Left renal cortex interstitium (tissue), 4 donors: ENCODE results near the gene HORMAD2. TPM values are rescaled to one million over a fixed set of nuclear protein-coding genes. Genes with fewer than 3 reads are reported as not detected.
"Not testable (repeated sequence)": the region's sequence is repeated elsewhere in the genome, so short reads cannot be mapped to it uniquely, and the experiment has no call there.

Experiments used
- DNase-seq, 4 donors: peaks; one replicate each; pipeline ENCODE4 v3.0.0-alpha.2; 2013; ENCODE audit warnings: low read depth in 4 of 4, low spot score in 2 of 4, missing footprints in 1 of 4
- polyA plus RNA-seq, 4 donors: library from polyadenylated mRNA; unstranded; fragments of 120-200 nt; gene quantifications; one replicate each; pipeline ENCODE4 v1.2.1, GENCODE V29; 2013; ENCODE audit not compliant: insufficient read length in 4 of 4

The HORMAD2 gene
- polyA plus RNA-seq, 4 donors: 0.08 TPM; not detected in 3

DNA sequence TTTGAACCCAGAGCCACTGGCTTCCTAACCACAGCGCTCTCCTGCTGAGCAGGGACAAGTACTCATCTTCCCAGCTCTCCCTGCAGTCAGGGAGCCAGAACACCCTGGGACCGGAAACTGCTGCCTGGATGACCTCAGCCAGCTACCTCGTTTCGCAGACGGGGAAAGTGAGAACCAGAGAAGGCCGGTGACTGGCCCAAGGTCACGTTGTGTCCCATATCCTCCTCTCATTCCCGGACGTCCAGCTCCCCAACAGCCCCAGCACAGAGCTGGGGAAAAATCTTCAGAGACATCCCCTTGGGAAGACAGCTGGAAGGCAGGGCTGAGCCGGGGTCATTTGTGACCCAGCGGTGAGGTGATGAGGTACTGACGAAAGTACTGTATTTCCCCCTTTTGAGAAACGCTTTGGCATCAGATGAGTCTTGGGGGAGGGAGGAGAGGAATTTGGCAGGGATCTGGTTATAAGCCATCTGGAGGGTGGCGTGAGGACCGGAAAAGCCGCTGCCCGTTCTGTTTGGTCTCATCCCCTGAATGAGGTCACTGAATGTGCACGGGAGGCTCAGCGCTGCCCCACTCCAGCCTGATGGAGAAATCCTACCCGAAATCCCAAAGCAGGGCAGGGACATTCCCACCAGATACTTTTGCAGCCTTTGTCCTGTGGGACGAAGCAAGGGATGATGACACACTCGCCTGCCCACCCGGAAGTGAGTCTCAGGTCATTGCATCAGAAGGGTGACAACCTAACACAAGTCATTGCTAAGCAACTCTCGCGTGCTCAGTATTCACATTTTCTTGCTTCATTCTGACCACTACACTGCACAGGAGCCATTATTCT is 125.2 kb downstream of the HORMAD2 start:
- no peak for DNase-seq

DNA sequence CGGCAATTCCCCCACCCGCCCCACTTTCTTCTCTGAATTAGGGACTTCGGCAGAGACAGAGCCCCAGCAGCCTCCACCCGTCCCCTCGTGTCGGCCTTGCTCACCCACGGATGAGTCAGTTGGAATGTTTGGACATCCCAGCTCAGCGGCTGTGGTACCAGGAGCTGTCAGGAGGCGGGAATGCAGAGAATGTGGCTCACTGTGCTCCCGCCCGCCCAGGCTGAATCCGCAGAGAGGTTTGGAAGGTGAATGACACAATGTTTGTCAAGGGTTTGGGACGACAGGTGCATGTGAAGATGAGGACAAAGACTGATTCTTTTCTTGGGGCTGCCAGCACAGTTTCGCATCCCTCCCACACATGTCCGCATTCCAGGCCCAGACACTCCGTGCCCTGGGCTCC is 126.7 kb downstream of the HORMAD2 start:
- DNase-seq: no peak

DNA sequence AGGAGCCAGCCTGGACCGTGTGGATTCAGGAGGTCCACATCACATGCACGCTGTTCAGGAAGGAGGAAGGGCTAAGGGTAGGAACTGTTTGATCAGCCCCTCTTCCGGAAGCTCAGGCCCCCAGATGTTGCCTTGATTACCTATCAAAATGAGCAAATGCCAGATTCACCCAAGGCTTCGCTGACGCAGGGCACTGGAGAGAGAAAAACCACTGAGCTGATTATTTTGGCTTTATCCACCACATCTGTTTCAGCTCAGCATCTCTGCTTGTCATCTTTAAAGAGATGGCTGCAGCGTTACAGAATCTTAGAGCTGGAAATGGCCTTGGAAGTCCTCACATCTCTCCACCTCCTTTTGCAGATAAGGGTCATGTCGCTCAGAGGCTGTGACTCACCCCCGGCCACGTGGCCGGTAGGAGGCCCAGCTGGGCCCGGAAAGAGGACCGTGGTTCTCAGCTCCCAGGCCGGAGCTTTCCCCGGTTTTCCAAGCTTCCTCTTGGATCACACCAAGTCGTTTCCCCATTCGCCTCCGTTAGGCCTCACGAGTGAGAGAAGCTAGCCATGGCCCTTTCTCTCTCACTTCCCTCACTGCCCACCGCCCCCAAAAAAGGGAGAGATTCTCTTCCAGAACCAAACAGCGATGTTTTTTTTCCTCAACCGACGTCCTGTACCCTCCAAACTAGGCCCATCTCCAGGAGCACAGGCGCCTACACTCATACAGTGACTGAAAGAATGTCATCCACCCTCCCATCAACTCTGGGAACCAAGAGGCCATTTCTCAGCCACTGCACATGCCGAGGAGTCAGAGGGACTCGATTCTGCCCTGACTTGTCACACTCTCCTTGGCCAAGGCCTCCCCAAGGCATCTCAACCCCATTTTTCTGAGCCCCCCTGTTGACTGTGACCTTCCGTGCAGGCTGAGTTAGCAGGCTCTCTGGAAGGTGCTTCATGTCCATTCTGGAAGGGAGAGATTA is 128.7 kb downstream of the HORMAD2 start:
- DNase-seq: no peak

DNA sequence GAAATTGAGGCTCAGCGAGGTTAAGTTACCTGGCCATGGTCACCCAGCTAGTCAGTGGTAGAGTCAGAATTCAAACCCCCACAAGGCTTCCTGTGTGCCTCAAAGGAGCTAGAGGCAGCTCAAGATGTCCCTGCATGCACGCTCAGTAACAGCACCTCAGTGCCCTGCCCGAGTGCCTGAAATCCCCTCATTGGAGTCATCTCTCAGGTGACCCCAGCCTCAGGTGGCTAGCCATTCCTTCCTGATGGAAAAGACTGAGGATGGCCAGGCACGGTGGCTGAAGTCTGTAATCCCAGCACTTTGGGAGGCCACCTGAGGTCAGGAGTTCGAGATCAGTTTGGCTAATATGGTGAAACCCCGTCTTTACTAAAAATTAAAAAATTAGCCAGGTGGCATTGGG is 129.4 kb downstream of the HORMAD2 start:
- no peak for DNase-seq

DNA sequence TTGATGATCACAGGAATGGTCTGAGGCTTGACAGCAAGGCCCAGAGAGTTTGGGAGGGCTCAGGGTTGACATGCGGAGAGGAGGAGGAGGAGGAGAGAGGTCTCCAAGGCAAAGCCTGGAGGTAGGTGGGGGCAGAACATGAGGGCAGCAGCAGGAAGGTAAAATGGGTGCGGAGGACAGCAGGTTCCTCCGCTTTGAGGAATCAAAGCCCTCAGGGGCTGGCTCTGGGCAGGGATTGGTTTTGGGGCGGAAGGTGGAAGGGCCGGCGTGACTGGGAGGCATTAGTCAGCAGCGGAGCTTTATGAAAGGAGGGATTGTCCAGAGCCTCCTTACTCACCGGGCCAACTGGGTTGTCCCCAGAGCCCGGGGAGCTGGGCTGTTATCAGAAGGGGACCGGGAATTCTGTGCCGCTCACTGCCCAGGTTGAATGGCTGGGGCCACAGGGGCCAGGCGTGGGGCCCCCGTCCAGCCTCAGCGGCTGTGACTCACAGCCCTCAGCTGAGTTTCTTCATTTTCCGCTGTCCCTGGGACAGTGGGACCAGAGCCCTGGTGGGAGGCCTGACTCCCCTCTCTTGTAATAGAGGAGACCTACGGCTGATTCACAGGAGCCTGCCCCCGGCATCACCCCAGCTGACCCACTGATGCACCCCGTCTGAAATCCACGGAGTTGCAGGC is 130.1 kb downstream of the HORMAD2 start:
- no peak for DNase-seq

DNA sequence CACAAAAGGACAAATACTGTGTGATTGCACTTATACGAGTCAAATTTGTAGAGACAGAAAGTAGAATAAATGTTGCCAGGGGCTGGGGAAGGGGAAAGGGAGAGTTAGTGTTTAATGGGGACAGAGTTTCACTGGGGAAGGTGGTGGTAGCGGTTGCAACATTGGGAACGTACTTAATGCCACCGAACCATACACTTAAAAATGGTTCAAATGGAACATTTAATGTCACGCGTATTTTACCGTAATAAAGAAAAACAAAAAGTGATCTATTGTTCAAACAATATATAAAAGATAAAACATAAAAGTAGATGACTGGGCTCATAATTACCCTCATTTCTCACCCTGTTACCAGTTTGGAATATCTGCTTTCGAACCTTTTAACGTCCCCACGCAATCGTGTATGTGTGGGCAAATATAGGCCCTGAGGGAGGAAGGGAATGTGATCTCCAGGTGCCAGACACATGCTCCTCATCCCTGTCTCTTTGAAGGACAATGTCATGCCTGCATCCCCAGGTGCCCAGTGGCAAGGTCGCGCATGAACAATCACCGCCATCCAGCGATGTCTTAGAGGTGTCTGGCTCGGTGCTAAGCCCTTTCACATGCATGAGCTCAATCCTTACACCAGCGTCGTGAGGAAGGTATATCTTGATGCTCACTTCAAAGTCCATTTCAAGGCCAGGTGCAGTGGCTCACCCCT is 131.0 kb downstream of the HORMAD2 start:
- DNase-seq: no peak

DNA sequence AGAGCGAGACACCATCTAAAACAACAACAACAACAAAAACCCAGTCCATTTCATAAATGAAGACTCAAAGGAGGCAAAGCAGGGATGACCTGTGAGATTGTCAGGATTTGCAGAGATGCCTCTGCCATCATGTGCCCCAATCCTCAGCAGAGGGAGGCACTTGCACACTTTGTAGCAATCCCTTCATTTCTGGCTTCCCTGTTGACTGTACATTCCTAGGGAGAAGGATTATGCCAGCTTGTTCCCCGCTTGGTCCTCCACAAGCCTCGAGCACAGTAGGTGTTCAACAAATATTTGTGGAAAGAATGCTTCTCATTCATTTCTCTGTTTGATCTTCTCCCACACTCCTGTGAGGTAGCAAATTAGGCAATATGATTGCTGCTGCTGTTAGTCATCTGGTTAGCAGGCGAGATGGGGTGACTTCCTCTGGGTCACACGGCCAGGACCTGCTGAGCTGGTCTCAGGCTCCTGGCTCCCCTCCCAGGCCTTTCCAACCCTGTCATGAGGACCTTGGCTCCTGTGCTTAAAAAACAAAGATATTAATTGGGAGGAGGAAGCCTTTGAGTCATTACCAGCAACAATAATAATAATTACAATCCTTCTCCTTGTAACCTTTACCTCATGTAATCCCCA is 132.2 kb downstream of the HORMAD2 start:
- DNase-seq: no peak

DNA sequence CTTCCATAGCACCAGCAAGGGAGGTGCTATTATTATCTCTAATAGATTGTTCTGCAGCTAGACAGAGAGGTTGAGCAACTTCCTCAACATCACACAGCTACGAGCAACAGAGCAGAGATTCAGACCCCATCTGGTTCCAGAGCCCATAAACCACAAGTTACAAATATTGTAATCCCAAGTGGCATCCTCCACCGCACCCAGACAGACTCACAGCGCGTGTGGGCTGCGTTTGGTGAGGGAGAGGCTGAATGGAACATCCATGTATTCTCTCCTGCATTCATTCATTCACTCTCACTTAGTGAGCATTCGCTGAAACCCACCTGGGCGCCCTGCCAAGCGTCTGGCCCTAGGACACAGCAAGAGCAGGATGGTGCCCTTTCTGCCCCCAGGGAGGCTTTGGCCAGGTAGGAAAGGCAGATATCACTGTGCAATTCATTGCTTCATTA is 132.8 kb downstream of the HORMAD2 start:
- DNase-seq: no peak

DNA sequence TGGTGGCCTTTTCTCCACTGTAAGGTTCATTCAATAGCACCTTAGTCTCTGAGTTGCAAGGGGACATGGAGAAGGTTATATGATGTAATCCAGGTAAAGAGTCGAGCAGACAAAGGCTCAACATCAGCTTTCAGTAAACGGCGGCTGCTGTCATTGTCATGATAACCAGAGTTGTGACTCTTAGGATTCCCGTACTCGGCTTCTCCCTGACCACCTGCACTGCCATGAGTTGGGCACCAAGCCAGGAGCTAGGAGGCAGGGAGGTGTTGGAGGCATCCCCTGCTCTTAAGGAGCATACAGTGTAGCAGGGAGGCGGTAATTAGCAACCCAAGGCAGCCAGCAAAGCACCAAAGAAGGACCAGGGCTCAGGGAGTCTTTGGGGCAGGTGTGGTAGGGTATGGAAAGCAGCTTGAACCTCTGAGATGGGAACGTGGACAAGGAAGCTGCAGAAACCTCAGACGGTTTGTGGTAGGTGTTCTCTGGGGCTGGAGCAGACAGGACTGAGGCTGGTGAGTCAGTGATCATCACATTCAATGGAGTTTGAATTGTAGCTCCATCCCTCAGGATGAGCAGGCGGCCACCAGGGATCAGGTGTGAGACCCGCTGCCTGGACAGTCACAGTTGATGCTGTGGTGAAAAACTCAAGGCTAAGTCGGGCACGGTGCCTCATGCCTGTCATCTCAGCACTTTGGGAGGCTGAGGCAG is 134.6 kb downstream of the HORMAD2 start:
- no peak for DNase-seq

DNA sequence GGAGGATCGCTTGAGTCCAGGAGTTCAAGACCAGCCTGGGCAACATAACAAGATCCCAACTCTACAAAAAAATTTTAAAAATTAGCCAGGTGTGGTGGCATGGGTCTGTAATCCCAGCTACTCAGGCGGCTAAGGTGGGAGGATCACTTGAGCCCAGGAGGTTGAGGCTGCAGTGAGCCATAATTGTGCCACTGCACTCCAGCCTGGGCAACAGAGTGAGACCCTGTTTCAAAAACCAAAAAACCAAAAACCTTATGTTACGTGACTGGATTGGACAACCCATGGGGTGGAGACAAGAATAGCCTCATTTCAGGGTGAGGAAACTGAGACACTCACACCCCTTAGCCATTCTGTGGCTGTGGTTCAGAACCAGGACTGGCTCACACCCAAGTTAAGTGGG is 136.0 kb downstream of the HORMAD2 start:
- DNase-seq: not testable (repeated sequence)

DNA sequence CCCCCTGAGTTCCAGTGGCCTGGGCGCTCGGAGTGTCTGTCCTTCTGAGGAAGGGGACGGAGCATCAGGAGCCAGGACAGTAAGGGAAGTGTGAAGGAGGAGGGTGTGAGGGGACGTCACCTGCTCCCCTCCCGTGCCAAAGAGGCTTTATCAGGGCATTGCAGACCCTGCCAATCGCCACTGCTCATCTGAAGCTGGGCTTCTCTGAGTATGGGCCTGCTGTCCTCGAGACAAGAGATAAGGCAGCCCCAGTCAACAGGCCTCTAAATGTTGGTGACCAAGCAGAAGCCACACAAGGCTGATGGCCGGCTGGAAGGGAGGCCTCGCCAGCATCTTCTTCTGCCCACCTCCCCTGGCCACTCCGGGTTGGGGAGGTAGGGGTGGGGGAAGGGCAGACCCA is 136.4 kb downstream of the HORMAD2 start:
- no peak for DNase-seq

DNA sequence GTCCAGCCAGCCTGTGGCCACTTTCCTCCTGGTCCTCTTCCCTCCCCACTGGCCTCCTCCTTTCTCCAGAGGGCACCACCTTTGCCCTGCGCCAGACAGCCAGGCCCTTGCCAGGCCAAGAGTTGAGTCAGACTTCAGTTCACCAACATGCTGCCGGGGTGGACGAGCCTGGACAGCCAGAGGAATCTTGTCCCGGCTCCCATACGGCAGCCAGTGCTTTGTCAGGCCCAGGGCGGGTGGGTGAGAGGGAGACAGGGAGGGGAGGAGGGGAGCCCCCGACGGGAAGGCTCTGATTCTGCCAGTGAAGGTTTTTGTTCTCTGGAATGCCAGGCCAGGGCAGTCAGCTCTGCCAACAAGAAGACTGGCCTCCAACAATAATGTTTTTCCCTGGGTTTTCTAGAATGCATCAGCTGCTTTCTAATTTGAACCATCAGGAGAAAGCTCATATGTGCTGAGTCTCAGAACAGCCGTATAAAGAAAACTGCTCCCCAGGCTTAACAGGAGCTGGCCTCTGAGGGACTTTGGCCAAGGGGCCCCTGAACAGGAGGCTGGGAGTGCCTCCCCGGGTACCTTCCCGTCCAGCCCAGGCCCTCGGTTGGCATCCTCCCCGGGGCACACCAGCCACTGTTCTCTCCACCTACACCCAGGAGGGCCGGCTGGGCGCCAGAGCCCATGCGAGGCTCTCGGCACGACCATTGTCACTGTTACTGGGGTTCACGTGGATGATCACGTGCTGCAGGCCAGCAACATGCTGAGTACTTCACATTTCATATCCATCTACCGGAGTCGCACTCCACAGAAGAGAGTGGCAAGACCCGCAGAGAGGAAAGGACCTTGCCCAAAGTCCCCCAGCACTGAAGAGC is 137.7 kb downstream of the HORMAD2 start:
- no peak for DNase-seq

DNA sequence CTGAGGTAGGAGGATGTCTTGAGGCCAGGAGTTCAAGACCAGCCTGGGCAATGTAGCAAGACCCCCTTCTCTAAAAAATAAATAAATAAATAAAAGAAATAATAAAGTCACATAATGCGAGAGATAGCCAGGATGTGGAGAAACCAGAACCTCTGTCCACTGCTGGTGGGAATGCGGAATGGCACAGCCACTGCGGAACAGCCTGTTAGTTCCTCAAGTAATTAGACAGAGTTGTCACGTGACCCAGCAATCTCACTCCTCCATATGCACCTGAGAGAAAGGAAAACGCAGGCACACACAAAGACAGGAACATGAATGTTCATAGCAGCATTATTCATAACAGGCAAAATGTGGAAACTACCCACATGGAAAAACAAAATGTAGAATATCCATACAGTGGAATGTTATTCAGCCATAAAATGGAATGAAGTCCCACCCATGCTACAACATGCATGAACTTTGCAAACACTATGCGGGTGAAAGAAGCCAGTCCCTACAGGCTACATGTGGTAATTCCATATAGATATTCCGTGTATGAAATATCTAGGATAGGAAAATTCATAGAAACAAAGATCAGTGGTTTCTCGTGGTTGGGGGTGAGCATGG is 138.9 kb downstream of the HORMAD2 start:
- DNase-seq: no peak

DNA sequence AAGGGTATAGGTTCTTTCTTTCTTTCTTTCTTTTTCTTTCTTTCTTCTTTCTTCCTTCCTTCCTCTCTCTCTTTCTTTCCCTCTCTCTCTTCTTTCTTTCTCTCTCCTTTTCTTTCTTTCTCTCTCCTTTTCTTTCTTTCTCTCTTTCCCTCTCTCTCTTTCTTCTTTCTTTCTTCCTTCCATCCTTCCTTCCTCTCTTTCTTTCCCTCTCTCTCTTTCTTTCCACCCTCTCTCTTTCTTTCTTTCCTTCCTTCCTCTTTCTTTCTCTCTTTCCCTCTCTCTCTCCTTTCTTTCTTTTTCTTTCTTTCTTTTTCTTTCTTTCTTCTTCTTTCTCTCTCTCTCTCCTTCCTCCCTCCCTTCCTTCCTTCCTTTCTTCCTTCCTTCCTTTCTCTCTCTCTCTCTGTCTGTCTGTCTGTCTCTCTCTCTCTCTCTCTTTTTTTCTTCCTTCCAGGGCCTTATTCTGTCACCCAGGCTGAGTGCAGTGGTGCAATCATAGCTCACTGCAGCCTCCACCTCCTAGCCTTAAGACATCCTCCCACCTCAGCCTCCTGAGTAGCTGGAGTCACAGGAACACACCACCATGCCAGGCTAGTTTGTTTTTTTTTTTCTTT is 139.5 kb downstream of the HORMAD2 start:
- DNase-seq: no peak

DNA sequence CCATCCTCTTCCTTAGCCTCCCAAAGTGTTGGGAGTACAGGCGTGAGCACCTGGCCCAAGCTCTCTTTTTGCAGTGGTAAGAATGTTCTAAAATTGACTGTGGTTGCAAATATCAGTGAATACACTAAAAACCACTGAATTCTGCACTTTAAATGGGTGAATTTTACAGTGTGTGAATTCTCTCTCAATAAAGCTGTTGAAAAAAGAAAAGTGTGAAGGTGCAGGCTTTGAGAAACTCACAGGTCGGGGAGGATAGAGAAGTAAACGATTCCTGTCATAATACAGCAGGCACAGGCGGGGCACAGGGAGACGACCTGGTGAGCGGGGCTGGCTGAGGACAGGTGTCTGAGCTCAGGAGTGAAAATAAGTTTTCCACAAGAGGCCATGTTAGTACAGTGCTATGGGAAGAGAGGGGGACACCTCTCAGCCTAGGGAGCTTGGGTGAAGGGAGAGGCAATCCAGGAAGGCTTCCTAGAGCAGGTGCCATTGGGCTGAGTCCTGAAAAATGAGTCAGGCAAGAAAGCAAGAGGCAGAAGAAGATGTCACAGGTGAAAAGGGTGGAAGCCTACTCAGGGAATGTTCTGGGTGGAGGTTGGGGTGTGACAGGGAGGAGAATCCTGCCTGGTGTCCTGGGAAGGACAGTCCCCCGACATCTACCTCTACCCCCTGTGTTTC is 140.2 kb downstream of the HORMAD2 start:
- no peak for DNase-seq

DNA sequence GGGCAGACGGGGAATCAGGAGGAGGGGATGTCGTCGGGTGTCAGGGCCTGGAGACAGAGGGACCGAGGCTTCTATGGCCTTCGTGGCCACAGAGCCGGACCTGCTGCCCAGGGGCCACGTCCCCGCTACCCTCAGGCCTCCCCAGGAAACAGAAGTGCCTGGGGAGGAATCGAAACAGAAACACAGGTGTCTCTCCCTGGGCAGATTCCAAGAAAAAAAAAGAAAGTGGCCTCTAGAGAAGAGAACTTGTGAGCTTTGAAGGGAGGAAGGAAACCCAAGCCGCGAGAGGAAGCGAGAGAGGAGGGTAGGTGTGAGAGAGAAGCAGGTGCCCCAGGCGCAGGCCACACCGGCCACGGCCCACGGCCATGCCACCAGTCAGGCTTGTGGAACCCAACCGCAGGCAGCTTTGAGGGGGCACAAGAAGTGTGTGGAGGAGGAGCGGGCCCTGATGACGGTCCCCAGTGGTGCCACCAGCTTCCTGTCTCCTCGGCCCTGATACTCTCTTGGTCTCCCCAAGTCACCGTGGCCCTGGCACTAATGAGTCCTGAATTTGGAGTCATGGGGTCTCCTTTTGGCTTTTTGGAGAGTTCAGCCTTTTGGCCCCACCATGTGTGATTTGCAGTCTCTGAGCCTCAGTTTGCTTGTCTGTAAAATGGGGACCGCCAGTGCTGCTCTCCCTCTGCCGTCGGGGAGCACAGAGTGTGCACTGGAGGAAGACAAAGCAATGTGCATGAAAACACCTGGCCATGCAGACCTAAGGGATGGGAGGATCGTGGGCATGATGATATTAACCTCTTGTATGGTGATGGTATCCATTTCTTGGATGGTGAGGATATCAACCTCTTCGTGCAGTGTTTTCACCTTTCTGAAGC is 141.1 kb downstream of the HORMAD2 start:
- DNase-seq: no peak
